Lower leg skin (tissue), 3 donors: ENCODE data around the gene RBM20.

Experiments used
- CTCF ChIP-seq, 3 donors: fragments of 450-650 bp; IDR thresholded peaks; one replicate each; pipeline ENCODE4 v1.5.1; 2016; ENCODE audit warnings: antibody characterized with exemption in 3 of 3, mild to moderate bottlenecking in 3 of 3, moderate library complexity in 2 of 3
- POLR2A ChIP-seq, 2 donors: fragments of 450-650 bp; IDR thresholded peaks; one replicate each; pipeline ENCODE4 v1.6.1; 2016 to 2017; ENCODE audit warnings: antibody characterized with exemption in 2 of 2, mild to moderate bottlenecking in 1 of 2, moderate library complexity in 1 of 2

GRCh38 chr10:110625356-110625894 is 18.7 kb upstream of the RBM20 start:
- TF ChIP-seq CTCF (IDR thresholded peaks at IDR 0.05) (no peak), POLR2A (IDR thresholded peaks at IDR 0.05) (no peak)
